ENCODE results near the gene MAGEB17.
"Not testable (repeated sequence)": the region's sequence is repeated elsewhere in the genome, so short reads cannot be mapped to it uniquely, and the experiment has no call there.

The MAGEB17 gene

DNA sequence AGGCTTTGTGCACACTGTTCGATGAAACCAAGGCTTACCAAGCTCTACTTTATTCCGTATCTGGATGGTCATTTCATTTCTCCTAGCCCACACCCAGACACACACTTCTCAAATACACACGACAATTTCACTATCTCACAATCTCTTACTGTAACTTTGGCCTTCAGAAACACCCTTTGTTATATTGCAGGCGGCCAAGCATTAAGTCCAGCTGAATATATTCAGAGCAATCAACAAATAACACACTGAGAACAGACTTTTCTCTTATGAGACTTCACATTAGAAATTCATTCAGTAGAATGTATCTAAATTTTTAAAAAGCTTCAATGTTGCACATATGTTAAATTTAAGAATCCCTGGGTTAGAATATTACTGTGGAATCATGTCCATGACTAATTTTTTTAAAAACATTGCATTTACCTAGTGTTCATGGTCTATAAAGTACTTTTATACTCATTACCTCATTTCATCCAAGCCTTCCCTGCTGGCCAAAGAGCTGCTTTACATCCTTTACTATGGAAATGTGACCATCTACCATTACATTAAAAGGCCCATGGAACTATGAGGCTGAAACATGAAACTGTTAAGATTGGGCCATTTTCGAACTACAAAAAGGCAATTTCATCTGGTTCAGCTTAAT, 10.5 kb upstream of the MAGEB17 start:
- DNase-seq = no peak

DNA sequence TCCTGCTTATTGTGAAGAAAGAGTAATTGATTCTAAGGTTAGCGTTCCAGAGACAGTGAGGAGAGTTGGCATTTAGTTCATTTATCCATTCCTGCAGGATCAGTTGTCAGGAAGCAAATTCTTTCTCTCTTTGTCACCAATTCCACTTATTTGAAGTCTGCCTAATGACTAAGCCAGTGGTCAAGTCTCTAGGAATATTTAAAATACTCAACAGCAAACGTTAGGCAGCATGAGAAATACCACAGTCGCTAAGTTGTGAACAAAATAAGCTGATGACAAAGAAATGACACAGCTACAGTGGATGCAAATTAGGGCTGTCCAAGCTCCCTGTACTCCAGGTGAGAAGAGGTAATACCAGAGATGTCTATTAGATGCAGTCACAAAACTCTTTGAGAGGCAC, 6.6 kb upstream of the MAGEB17 start:
- DNase-seq = no peak

DNA sequence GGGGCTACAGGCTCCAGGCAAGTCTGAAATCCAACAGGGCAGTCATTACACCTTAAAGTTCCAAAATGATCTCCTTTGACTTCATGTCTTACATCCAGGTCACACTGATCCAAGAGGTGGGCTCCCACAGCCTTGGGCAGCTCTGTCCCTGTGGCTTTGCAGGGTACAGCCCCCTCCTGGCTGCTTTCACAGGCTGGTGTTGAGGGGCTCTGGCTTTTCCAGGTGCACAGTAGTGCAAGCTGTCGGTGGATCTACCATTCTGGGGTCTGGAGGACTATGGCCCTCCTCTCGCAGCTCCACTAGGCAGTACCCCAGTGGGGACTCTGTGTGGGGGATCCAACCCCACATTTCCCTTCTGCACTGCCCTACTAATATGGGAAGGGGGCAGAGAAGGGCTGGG, 6.1 kb upstream of the MAGEB17 start:
- DNase-seq = not testable (repeated sequence)

DNA sequence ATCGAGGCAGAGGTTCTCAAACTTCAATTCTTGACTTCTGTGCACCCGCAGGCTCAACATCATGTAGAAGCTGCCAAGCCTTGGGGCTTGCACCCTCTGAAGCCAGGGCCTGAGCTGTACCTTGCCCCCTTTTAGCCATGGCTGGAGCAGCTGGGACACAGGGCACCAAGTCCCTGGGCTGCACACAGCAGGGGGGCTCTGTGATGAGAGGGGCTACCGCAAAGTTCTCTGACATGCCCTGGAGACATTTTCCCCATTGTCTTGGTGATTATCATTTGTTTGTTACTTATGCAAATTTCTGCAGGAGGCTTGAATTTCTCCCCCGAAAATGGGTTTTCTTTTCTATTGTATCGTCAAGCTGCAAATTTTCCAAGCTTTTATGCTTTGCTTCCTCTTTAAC, 4.9 kb upstream of the MAGEB17 start:
- no peak for DNase-seq

DNA sequence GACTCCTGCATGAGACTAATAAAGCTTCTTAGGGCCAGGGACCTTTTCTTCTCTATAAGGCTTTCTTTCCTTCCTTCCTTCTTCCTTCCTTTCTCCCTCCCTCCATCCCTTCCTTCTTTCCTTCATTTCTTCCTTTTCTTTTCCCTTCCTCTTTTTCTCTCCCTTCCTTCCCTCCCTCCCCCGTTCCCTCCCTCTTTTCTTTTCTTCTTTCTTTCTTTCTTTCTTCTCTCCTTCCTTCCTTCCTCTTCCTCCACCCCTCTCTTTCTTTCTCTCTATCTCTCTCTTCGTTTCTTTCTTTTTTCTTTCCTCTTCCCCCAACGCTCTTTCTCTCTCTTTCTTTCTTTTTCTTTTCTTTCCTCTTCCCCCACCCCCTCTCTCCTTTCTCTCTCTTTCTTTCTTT, 2.5 kb upstream of the MAGEB17 start:
- no peak for DNase-seq

DNA sequence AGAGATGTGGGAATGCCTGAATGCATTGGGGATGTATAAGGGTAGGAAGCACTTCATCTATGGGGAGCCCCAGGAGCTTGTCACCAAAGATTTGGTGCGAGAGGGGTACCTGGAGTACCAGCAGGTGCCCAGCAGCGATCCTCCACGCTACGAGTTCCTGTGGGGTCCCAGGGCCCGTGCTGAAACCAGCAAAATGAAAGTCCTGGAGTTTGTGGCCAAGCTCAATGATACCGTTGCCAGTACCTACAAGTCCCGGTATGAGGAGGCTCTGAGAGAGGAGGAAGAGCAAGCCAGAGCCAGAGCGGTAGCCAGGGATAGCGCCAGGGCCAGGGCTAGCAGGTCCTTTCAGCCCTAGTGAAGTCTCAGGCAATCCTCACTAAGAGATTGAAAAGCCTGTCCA, 3.8 kb downstream of the MAGEB17 start:
- DNase-seq = no peak

DNA sequence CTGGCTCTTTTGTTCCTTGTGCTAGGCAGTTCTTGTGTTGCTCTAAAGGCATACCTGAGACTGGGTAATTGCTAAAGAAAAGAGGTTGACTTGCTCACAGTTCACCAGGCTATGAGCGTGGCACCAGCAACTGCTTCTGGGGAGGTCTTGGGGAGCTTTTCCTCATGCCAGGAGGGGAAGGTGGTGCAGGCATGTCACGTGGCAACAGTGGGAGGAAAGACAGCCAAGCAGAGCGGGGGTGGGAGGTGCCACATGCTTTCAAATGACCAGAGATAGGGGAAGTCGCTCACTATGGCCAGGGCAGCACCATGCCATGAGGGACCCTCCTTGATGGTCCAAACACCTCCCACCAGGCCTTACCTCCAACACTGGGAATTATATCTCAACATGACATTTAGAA, 4.7 kb downstream of the MAGEB17 start:
- no peak for DNase-seq

DNA sequence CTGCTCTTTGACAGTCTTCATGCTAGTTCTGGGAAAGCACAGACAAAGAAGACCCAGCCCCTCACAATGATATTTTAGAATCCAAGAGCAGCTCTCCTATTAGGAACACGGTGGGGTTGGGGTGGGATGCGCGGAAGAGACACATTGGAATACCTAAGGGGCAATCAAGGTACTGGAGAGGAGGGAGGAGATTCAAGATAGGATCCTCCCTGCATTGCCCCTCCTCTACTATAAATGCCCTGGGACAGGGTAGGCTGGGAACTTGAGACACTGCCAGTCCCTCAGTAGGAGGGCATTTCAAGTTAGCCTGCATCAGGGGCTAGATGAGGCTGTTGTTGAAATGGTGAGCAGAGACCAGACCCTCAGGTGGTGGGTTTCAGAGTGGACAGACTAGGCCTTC, 5.1 kb downstream of the MAGEB17 start:
- DNase-seq = no peak

DNA sequence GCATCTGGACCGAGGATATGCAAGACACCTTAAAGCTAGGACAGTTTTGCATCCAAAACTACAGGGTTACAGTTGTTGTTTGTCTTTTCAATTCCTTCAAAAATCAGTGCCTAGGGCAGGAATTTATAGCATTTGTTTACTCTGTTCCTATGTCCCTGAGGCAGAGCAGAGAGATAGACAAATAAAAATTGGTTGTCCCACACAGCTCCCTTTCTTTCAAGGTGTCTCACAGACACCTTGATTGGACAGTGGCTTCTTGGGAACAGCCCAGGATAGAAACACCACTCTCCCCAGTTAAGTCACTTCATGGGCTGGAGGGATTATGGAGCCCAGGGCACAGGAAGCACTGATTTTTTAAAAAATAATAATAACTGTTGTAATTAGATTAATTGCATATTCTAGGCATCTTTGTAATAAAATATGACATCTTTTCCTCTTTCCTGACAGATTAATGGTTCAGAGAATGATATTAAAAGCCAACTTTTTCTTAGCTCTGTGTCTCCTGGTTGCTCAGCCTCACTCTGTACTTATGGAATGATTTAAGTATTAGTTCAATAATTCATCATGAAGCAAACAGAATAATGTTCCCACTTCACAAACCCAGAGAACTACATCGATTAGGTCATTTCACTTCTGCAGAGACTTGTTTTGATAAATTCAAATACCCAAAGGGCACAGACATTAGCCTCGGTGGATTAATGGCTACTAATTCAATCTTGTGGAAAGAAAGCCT, 8.2 kb downstream of the MAGEB17 start:
- DNase-seq = no peak

DNA sequence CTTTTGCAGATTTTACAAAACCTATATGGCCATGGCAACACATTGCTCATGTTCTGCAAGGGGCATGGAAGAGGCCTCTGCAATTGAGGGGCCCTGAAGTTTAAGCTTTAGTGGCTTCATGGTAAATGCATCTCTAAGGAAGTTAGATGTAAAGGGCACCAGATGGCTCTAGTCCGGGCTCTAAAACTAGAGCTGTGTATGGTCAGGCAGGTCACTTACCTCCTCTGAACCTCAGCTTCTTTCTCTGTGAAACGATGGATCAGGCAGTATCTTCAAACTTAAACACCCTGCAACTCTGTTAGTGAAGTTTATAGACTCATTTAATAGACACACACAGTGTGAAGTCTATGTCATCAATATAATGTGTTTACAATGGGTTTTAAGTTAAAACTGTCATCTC, 10.0 kb downstream of the MAGEB17 start:
- no peak for DNase-seq

DNA sequence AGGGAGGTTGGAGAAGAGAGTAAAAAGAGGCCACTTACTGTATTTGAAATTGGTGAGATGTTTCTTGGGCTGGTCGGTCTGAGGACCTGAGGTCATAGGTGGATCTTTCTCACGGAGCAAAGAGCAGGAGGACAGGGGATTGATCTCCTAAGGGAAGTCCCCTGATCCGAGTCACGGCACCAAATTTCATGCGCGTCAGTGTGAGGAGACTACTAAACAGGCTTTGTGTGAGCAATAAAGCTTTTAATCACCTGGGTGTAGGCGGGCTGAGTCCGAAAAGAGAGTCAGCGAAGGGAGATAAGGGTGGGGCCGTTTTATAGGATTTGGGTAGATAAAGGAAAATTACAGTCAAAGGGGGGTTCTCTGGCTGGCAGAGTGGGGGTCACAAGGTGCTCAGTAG, 16.6 kb downstream of the MAGEB17 start:
- DNase-seq = not testable (repeated sequence)

DNA sequence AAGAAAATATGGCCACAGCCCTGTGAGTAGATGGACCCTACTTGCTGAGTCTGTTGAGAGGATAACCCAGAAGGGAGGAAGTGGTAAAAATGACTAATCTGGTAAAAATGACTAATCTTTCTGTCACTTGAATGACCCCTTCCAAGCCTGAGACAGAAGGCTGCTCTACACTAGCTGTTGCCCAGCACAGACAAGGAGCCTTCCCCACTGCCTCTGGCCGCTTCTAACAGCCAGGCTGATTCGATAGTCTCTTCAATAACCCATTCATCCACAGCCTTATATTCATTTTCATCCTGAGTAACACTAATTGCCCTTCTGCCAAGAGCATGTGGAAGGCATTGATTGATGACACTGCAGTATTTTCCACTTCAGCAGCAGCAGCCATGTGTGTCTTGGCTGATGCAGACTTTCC, 18.4 kb downstream of the MAGEB17 start:
- DNase-seq = no peak

DNA sequence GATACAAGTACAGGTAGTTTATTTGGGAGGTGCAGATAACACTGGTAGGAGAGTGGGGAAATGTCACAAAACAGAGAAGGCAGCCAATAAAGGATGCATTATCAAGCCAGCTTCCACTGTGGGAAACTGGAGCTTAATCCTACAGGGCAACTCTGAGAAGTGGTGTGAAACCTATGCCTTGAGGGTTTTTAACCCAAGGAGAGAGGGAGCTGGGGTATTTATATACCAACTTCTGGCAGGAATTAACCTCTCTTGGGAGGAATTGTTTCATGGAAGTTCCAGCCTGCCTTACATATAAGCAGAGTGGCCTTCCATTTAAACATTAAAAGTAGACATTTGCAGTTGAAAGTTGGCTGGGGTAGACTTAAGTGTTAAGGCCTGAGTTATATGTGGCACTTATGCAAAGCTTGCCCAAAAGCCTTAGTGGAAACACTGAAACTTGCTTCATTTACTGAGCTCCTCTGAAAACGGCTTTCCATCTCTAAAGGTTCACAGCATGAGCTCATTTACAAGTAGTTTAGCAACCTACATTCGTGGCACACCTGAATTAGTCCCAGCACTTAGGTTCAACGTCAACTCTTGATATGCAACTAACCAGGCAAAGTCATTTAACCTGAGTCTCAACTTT, 19.2 kb downstream of the MAGEB17 start:
- DNase-seq = no peak

DNA sequence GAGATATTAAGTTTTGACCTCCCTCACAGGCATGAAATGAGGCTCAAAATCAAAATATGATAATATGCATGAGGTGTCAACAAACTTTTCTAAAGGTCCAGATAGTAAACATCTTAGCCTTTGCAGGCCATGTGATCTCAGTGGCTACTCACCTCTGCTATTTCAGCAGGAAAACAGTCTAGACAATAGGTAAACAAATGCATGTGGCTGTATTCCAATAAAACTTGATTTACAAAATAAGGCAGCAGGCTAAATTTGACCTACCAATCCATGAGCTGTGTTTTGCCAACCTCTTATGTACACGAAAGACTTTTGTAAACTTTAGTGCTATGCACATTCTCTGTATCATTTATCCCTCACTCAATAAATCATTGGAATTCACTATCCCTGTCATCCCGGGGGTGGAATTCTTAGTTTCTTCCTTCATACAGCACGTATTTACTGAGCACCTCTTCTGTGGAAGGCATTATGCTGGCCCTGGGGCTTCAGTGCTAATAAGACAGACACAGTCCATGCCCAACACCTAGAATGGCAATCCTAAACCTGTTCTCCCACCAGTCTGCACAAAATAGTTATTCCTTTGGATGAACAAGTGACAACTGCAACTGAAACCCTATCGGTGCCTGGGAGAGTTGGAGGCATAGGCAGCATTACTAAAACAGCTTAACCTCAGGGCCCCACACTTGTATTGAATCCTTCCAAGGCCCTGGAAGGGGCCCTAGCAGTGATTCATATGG, 19.9 kb downstream of the MAGEB17 start:
- no peak for DNase-seq

DNA sequence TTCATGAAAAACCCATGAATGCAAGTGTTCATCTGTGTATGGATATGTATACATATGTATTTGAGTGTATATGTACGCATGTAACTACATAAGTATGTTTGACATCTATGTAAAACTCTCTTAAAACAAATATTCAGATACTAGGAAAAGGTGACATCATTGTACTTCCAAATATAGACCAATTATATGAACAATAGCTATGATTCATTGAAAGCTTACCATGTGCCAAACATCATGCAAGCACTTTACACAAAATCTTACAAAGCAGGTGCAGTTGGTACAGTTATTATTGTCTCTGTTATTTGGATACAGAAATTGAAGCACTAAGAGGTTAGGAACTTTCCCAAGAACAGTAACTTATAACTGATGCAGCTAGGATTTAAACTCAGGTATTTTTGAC, 21.4 kb downstream of the MAGEB17 start:
- no peak for DNase-seq

DNA sequence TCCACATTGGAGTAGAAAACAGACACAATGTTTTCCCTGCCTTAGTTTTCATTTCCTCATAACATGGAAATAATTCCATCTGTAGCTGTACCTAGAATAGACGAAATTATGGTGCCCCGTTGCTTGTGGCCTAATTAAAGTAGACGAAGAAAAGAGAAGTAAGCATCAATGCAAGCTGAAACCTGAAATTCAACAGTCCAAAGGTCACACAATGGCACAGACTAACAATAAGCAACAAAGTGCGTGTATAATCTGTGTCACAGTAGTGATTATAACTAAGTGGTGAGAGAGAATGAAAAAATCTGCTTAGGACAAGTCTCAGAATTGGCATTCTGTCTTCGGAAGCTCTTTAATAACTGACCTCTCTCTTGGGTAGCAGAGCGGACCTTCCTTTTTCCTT, 24.3 kb downstream of the MAGEB17 start:
- DNase-seq = no peak

DNA sequence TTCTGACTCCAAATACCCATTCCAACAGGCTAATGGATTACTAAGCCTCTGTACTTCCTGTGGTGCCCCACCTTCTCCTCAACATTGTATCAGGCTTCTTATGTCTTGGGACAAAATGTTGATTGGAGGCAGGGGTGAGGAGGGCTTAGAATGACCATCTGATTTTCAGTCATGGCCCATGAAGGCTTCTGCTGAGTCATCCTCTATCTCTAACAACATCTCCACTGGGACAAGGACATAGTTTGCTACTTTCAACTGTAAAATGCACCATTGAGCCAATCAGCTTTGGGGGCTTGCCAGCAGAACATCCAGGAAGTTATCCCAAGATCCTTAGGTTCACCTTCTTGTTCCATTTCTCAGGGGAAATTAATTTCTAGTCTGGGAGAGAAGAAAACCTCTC, 29.5 kb downstream of the MAGEB17 start:
- DNase-seq = no peak

DNA sequence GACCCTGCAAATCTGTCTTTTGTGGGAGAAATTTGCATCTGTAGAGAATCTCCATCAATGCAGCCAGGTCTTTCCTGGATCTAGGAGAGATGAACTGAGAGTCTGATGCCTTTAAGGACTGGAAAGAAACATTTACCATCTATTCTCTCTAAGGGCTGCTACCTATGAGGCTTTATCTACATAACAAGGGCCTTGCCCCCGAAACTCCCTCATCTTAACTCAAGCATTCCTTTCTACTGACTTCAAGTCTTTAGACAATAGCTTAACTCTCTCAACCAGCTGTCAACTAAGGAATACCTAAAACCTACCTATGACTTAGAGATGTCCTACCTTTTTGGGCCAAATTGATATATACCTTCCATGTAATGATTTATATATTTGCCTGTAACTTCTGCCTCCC, 32.1 kb downstream of the MAGEB17 start:
- no peak for DNase-seq

DNA sequence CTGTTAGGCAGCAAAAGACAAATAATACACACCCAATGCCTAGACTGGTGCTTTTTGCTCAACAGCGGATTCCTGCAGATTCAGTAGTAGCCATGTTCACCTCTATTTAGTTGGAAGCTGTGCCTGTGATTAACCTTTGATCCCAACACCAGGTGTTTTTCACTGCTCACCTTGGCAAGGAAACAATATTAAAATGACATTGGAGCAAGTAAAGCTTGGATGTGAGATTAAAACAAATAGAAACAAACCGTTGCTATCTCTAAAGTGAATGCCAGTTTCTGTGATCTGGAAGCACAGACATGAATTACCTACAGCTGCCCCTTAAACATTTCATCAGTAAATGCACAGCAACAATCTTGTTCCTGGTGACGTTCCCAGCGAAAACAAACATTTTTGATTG, 35.7 kb downstream of the MAGEB17 start:
- no peak for DNase-seq

DNA sequence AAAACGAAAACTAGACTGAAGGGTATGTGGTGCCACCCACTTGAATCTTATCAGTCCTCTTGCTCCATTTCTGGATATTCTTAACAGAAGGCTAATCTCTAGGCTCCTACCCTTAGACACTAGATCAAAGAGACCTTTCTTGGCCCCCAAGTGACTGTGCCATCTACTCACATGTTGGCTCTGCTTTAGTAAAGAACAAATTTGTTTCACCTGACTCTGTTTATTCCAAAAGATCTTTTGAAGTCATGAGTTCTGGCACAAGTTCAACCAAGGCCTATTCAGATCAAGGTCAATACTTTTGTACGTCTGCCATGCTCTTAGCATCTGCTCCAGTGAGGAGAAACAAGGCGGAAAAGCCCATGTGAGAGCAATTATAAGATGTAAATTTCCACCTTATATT, 37.3 kb downstream of the MAGEB17 start:
- no peak for DNase-seq

DNA sequence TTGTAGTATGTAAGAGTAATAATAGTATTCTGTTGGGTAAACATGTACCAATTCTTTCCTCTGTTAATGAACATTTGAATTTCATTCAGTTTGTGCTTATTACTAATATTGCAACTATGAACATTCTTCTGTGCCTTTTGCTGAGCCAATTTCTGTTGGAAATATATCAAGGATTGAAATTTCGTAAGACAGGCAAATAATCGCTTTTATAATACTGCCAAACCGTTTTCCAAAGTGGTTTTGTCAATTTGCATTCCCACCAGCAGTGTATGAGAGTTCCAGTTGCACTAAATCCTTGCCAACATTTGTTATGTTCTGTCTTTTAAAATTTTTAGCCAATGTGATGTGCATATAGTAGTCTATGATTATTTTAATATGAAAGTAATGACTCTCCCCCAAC, 38.6 kb downstream of the MAGEB17 start:
- no peak for DNase-seq

DNA sequence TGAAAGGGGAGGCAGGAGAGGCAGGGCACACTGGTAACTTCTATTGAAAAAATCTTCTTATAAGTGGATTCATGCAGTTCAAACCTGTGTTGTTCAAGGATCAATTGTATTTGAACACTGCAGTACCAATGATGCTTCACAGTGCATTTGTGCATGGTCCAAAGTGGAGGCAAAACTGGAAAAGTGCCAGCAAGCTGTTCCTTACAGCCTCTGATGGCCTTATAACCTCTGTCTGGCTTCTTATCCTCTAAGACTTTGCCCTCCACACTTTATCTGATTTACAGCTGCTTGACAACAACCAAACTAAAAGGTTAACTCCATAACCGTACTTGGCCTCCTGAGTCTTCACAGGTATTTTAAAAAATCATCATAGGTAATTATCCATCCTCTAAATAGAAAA, 40.4 kb downstream of the MAGEB17 start:
- no peak for DNase-seq

DNA sequence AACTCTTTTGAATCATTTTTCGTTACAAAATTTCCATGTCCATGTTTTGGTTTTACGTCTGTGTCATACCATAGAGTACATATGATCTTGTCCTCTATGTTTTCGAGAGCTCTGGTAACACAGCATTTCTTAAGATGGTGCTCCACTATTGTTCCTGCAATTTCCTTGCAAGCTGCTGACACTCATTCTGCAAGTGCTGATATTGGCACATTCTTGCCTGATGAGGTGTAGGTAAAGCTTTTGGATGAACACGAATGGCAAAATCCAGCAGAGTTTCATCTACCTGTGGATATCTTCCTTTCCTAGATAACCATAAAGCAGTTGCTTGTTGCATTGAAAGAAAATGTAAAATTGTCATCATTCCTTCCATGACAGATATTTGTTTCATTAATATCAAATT, 41.3 kb downstream of the MAGEB17 start:
- DNase-seq = no peak

DNA sequence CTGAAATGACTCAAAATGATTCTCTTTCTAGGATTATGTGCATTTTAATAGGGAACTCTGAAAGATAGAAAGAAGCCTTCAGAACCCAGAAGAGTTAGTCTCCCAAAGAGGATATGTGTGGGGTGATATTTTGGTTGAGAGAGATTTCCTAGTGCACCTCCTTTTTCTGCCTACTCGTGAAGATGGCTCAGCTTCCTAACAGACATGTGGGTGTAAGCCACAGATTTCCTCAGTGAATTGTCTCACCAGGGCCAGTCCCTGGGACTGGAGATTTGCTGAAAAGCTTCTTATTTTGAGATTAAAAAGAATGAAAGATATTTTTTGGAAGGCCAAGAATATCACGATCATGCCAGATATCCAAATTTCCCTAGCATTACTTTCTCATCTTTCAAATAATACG, 42.8 kb downstream of the MAGEB17 start:
- no peak for DNase-seq

All from NCI-H146 (cell line).